Activated CD4-positive, alpha-beta memory T cell treated with anti-CD3 and anti-CD28 coated beads, Interleukin-2, amount 10 ng/mL, durations not matched to agents 7 days and 5 days (primary cell): ENCODE data around the gene PTPRJ. TPM values are rescaled to one million over a fixed set of nuclear protein-coding genes. Genes with fewer than 3 reads are reported as not detected.
A peak's percentile ranks its signal among the peaks of the same experiment; 100 is the strongest.

Experiments used
- CTCF ChIA-PET: fragments of 350-600 bp; sonication (Branson Sonifier 250); formaldehyde crosslinking; loops from one replicate; lab custom pipeline; 2021; ENCODE audit warnings: antibody characterized with exemption, inconsistent platforms; lab: Charles Lee
- POLR2A ChIA-PET: fragments of 350-600 bp; sonication (Branson Sonifier 250); formaldehyde crosslinking; loops from one replicate; lab custom pipeline; 2021; ENCODE audit warnings: antibody characterized with exemption; lab: Charles Lee
- DNase-seq: peaks from one replicate; pipeline ENCODE4 v3.0.0-alpha.2; 2020
- H3K27ac Mint-ChIP-seq: one replicate; pipeline ENCODE4 v1.8.0; 2021; ENCODE audit warnings: mild to moderate bottlenecking, mixed read lengths
- H3K27me3 Mint-ChIP-seq: one replicate; pipeline ENCODE4 v1.8.0; 2021; ENCODE audit warnings: mixed read lengths
- H3K36me3 Mint-ChIP-seq: one replicate; pipeline ENCODE4 v1.8.0; 2021; ENCODE audit warnings: low read depth, mixed read lengths
- H3K4me1 Mint-ChIP-seq: one replicate; pipeline ENCODE4 v1.8.0; 2021; ENCODE audit warnings: mixed read lengths
- H3K4me3 Mint-ChIP-seq: one replicate; pipeline ENCODE4 v1.8.0; 2021; ENCODE audit warnings: mild to moderate bottlenecking, mixed read lengths
- H3K9me3 Mint-ChIP-seq: one replicate; pipeline ENCODE4 v1.8.0; 2021; ENCODE audit warnings: mixed read lengths
- total RNA-seq, 2 experiments: library from RNA; stranded (reverse); gene quantifications; one replicate each; pipeline ENCODE4 v1.2.3, GENCODE V29; 2021

The PTPRJ gene
- total RNA-seq, 2 experiments from 2014 or later: 83.0 to 89.1 TPM

- DNase-seq: no peak
- ChIA-PET CTCF (no interaction called here), POLR2A (interaction anchor here (0.6 to 1.6 kb wide), 2 partner anchors 18 to 213 kb away, joined by 3 read pairs; no protein-coding TSS in a partner anchor)
- no peak overlapping the region for H3K27ac Mint-ChIP-seq
- H3K4me3 Mint-ChIP-seq: no peak overlapping the region
- H3K4me1 Mint-ChIP-seq: peaks cover 66% of the 10 kb centered on the region
- H3K9me3 Mint-ChIP-seq: no peaks in the 10 kb centered on the region
- H3K36me3 Mint-ChIP-seq: peaks cover 57% of the 10 kb centered on the region
- H3K27me3 Mint-ChIP-seq: no peaks in the 10 kb centered on the region
Measured at GRCh38 chr11:48037709-48038468, 57.5 kb downstream of the PTPRJ start.

GRCh38 chr11:48040830-48041444, 60.6 kb downstream of the PTPRJ start:
- CTCF ChIA-PET: no interaction called here
- POLR2A ChIA-PET: no interaction called here
- no peak overlapping the region for H3K27ac Mint-ChIP-seq

GRCh38 chr11:48041877-48042695, 61.7 kb downstream of the PTPRJ start:
- no peak overlapping the region for H3K4me3 Mint-ChIP-seq
- peaks cover 64% of the 10 kb centered on the region for H3K4me1 Mint-ChIP-seq
- no peaks in the 10 kb centered on the region for H3K27me3 Mint-ChIP-seq
- no peak for DNase-seq
- ChIA-PET CTCF (interaction anchor here (1.4 kb wide), 1 partner anchor 40 kb away, joined by 3 read pairs; no protein-coding TSS in a partner anchor), POLR2A (interaction anchor here (1.2 to 3.5 kb wide), 4 partner anchors 9 to 66 kb away, joined by 3 to 34 read pairs (median 18); no protein-coding TSS in a partner anchor)
- H3K9me3 Mint-ChIP-seq: no peaks in the 10 kb centered on the region
- H3K27ac Mint-ChIP-seq: peak overlapping the region; percentile 42
- peaks cover 49% of the 10 kb centered on the region for H3K36me3 Mint-ChIP-seq

More at GRCh38 chr11:48040830-48041444, 60.6 kb downstream of the PTPRJ start:
- no peak for DNase-seq
- Mint-ChIP-seq H3K4me3 (no peak overlapping the region), H3K27me3 (no peaks in the 10 kb centered on the region), H3K9me3 (no peaks in the 10 kb centered on the region), H3K4me1 (peaks cover 67% of the 10 kb centered on the region), H3K36me3 (peaks cover 53% of the 10 kb centered on the region)

- ChIA-PET CTCF (interaction anchor here (1.0 to 1.6 kb wide), 5 partner anchors 13 to 109 kb away, joined by 3 to 5 read pairs (median 3); no protein-coding TSS in a partner anchor), POLR2A (interaction anchor here (1.2 to 3.5 kb wide), 7 partner anchors 8 to 65 kb away, joined by 3 to 34 read pairs (median 7); no protein-coding TSS in a partner anchor)
- no peak overlapping the region for H3K4me3 Mint-ChIP-seq
- H3K4me1 Mint-ChIP-seq: peaks cover 64% of the 10 kb centered on the region
- no peak for DNase-seq
- no peaks in the 10 kb centered on the region for H3K27me3 Mint-ChIP-seq
- H3K9me3 Mint-ChIP-seq: no peaks in the 10 kb centered on the region
- H3K27ac Mint-ChIP-seq: no peak overlapping the region
- peaks cover 49% of the 10 kb centered on the region for H3K36me3 Mint-ChIP-seq
Measured at GRCh38 chr11:48043111-48043990, 63.0 kb downstream of the PTPRJ start.

GRCh38 chr11:48043991-48044512, 63.7 kb downstream of the PTPRJ start:
- no peak overlapping the region for H3K4me3 Mint-ChIP-seq
- H3K4me1 Mint-ChIP-seq: peaks cover 68% of the 10 kb centered on the region
- H3K9me3 Mint-ChIP-seq: no peaks in the 10 kb centered on the region
- no peak for DNase-seq
- peaks cover 52% of the 10 kb centered on the region for H3K36me3 Mint-ChIP-seq
- H3K27ac Mint-ChIP-seq: no peak overlapping the region
- POLR2A ChIA-PET: interaction anchor here (1.2 to 3.5 kb wide), 6 partner anchors 11 to 42 kb away, joined by 3 to 34 read pairs (median 6); no protein-coding TSS in a partner anchor
- CTCF ChIA-PET: interaction anchor here (1.0 to 1.6 kb wide), 4 partner anchors 12 to 110 kb away, joined by 3 to 5 read pairs (median 4); no protein-coding TSS in a partner anchor
- H3K27me3 Mint-ChIP-seq: no peaks in the 10 kb centered on the region

GRCh38 chr11:48044577-48044976, 64.2 kb downstream of the PTPRJ start:
- CTCF ChIA-PET: interaction anchor here (1.0 to 1.6 kb wide), 5 partner anchors 12 to 110 kb away, joined by 3 to 5 read pairs (median 4); no protein-coding TSS in a partner anchor
- H3K27ac Mint-ChIP-seq: no peak overlapping the region

GRCh38 chr11:48045536-48045935, 65.2 kb downstream of the PTPRJ start:
- POLR2A ChIA-PET: interaction anchor here (0.7 to 3.5 kb wide), 5 partner anchors 8 to 112 kb away, joined by 3 to 26 read pairs (median 4); no protein-coding TSS in a partner anchor
- DNase-seq: no peak
- CTCF ChIA-PET: interaction anchor here (1.1 to 1.2 kb wide), 2 partner anchors 64 to 111 kb away, joined by 3 to 4 read pairs; no protein-coding TSS in a partner anchor
- H3K27ac Mint-ChIP-seq: no peak overlapping the region
- H3K4me1 Mint-ChIP-seq: peaks cover 77% of the 10 kb centered on the region
- H3K4me3 Mint-ChIP-seq: no peak overlapping the region
- no peaks in the 10 kb centered on the region for H3K9me3 Mint-ChIP-seq
- H3K36me3 Mint-ChIP-seq: peaks cover 52% of the 10 kb centered on the region
- no peaks in the 10 kb centered on the region for H3K27me3 Mint-ChIP-seq

More at GRCh38 chr11:48044577-48044976, 64.2 kb downstream of the PTPRJ start:
- POLR2A ChIA-PET: interaction anchor here (1.2 to 3.5 kb wide), 6 partner anchors 11 to 43 kb away, joined by 3 to 34 read pairs (median 6); no protein-coding TSS in a partner anchor
- H3K4me1 Mint-ChIP-seq: peaks cover 69% of the 10 kb centered on the region
- peaks cover 49% of the 10 kb centered on the region for H3K36me3 Mint-ChIP-seq
- no peak for DNase-seq
- no peaks in the 10 kb centered on the region for H3K27me3 Mint-ChIP-seq
- H3K4me3 Mint-ChIP-seq: no peak overlapping the region
- H3K9me3 Mint-ChIP-seq: no peaks in the 10 kb centered on the region

- H3K9me3 Mint-ChIP-seq: no peaks in the 10 kb centered on the region
- H3K4me1 Mint-ChIP-seq: peaks cover 84% of the 10 kb centered on the region
- POLR2A ChIA-PET: no interaction called here
- CTCF ChIA-PET: interaction anchor here (1.4 kb wide), 1 partner anchor 9 kb away, joined by 3 read pairs; no protein-coding TSS in a partner anchor
- no peaks in the 10 kb centered on the region for H3K27me3 Mint-ChIP-seq
- peaks cover 51% of the 10 kb centered on the region for H3K36me3 Mint-ChIP-seq
- H3K4me3 Mint-ChIP-seq: no peak overlapping the region
- no peak overlapping the region for H3K27ac Mint-ChIP-seq
- DNase-seq: no peak
Measured at GRCh38 chr11:48047616-48048015, 67.3 kb downstream of the PTPRJ start.

- CTCF ChIA-PET: no interaction called here
- peak overlapping the region; percentile 10 for H3K27ac Mint-ChIP-seq
- POLR2A ChIA-PET: no interaction called here
- H3K27me3 Mint-ChIP-seq: no peaks in the 10 kb centered on the region
- H3K9me3 Mint-ChIP-seq: no peaks in the 10 kb centered on the region
- no peak overlapping the region for H3K4me3 Mint-ChIP-seq
- DNase-seq: no peak
- H3K4me1 Mint-ChIP-seq: peaks cover 77% of the 10 kb centered on the region
- H3K36me3 Mint-ChIP-seq: peaks cover 54% of the 10 kb centered on the region
Measured at GRCh38 chr11:48049036-48049435, 68.7 kb downstream of the PTPRJ start.

- POLR2A ChIA-PET: interaction anchor here (2.0 to 2.2 kb wide), 2 partner anchors 44 to 66 kb away, joined by 4 to 9 read pairs; no protein-coding TSS in a partner anchor
- peaks cover 76% of the 10 kb centered on the region for H3K4me1 Mint-ChIP-seq
- no peak for DNase-seq
- no peaks in the 10 kb centered on the region for H3K9me3 Mint-ChIP-seq
- H3K27me3 Mint-ChIP-seq: no peaks in the 10 kb centered on the region
- peak overlapping the region; percentile 53 for H3K27ac Mint-ChIP-seq
- H3K36me3 Mint-ChIP-seq: peaks cover 48% of the 10 kb centered on the region
- CTCF ChIA-PET: interaction anchor here (0.7 to 1.1 kb wide), 2 partner anchors 32 to 49 kb away, joined by 3 read pairs; no protein-coding TSS in a partner anchor
- no peak overlapping the region for H3K4me3 Mint-ChIP-seq
Measured at GRCh38 chr11:48050304-48050703, 69.9 kb downstream of the PTPRJ start.
